HG03565 (cell line): ENCODE data around the gene TMEM223.
"Not testable (repeated sequence)": the region's sequence is repeated elsewhere in the genome, so short reads cannot be mapped to it uniquely, and the experiment has no call there.

Experiments used
- ATAC-seq: cut with Tn5 transposase; IDR thresholded peaks from one replicate; pipeline ENCODE4 v1.9.1; 2021; ENCODE audit warnings: mild to moderate bottlenecking, moderate library complexity; ENCODE audit not compliant: unreplicated experiment

The TMEM223 gene

GRCh38 chr11:62755086-62755615 lies 36.7 kb downstream of the TMEM223 start:
- ATAC-seq, result no peak

GRCh38 chr11:62753736-62754603 lies 37.8 kb downstream of the TMEM223 start, which contains the start of gene ZBTB3:
Gene ZBTB3, minus strand, starts transcription at chr11:62754160. Its CDS starts 496 bp downstream, at chr11:62753664.
- peak; percentile 94 for ATAC-seq

DNA sequence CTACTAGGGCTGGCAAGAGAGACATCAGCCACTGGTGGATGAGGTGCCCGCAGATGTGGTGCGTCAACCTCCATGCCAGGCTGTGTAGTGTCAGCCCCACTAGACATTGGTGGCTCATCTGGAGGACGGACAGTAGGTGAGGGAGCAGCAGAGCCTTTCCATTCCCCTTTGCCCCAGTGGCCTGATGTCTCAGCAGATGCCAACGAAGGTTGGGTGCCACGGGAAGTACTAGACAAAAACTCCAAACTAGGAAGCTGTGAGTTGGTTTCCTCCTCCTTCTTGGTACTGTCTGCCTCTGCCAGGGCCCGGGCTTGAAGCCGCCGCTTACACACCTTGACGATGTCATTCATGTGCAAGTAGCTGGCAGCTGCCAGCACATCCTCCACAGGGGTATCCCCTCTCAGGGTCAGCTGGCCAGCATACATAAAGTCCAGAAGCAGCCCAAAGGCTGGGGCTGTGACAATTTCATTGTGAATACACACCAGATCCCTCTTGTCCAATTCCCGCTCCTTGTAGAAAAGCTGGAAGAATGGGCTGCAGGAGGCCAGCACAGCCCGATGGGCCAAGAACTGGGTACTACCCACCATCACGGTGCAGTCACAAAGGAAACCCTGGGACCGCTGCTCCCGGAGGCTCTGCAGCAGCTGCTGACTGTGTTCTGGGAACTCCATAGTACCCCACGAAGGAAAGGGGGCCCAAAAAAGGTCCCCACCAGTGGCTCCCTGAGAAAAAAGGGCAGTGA lies 38.6 kb downstream of the TMEM223 start:
- no peak for ATAC-seq

DNA sequence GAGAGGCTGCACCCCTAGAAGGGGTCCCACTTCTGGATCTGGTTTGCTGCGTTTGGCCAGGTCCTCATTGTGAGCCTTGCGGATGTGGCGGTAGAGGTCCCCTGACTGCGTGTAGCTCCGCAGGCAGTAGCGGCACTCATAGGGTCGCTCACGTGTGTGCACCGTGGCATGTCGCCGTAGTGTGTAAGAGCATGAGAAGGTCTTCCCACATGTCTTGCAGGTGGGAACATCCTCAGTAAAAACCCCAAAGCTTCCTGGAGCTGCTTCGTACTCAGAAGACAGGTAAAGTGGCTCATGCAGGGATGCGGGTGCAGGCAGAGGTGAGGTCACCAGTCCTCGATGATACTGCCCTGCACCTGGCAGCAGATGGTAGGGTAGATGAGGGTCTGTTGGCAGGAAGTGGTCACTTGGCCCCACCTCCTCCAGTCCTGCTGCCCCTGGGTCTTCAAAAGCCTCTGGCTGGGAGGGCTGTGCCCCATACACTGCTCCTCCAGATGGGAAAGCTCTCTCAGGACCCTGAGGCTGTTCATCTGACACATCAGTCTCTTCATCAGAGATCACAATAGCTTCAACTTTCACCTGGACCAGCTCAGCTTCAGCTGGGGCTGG lies 39.5 kb downstream of the TMEM223 start:
- ATAC-seq, result no peak

- not testable (repeated sequence) for ATAC-seq
These were observed 41.9 kb downstream of the TMEM223 start for GRCh38 chr11:62749931-62750330.

- ATAC-seq, result no peak
These were observed 44.2 kb downstream of the TMEM223 start for GRCh38 chr11:62747475-62748160.
